Forelimb muscle (tissue), 1 donor: Measurements from ENCODE around the gene NKD1. TPM values are rescaled to one million over a fixed set of nuclear protein-coding genes. Genes with fewer than 3 reads are reported as not detected.
A peak's percentile ranks its signal among the peaks of the same experiment; 100 is the strongest.

Experiments used
- DNase-seq: peaks from one replicate; pipeline ENCODE4 v3.0.0-alpha.2; 2013; ENCODE audit warnings: low read depth
- polyA plus RNA-seq: library from polyadenylated mRNA; unstranded; fragments of 120-200 nt; gene quantifications from one replicate; pipeline ENCODE4 v1.2.1, GENCODE V29; 2013; ENCODE audit not compliant: insufficient read length

The NKD1 gene
- polyA plus RNA-seq, 1 donor, result 9.0 TPM

- peak; percentile 79 for DNase-seq
Observed at GRCh38 chr16:50613281-50613963, 65.2 kb downstream of the NKD1 start.

GRCh38 chr16:50613964-50614474, 65.8 kb downstream of the NKD1 start:
- DNase-seq, result no peak

- DNase-seq, result no peak
Observed at GRCh38 chr16:50614955-50615724, 66.9 kb downstream of the NKD1 start.

DNA sequence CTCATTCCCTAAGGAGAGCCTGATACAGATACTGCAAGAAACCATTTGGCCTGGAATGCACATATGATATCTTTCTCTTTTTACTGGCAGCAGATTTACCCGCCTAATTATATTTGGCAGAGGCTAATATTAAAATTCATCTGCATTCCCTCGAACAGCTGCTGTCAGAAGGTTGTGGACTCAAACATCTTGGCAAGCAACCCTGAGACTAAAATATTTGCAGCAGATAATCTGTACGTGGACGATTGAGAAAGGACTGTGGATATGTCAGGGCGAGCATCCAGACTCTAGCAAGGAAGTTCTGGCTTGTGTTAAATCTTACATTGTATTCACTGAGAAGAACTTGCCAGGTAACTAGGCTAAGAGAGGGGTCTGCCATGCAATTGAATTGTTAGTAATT, 67.7 kb downstream of the NKD1 start:
- no peak for DNase-seq

GRCh38 chr16:50616386-50616785, 68.2 kb downstream of the NKD1 start:
- DNase-seq, result no peak

DNA sequence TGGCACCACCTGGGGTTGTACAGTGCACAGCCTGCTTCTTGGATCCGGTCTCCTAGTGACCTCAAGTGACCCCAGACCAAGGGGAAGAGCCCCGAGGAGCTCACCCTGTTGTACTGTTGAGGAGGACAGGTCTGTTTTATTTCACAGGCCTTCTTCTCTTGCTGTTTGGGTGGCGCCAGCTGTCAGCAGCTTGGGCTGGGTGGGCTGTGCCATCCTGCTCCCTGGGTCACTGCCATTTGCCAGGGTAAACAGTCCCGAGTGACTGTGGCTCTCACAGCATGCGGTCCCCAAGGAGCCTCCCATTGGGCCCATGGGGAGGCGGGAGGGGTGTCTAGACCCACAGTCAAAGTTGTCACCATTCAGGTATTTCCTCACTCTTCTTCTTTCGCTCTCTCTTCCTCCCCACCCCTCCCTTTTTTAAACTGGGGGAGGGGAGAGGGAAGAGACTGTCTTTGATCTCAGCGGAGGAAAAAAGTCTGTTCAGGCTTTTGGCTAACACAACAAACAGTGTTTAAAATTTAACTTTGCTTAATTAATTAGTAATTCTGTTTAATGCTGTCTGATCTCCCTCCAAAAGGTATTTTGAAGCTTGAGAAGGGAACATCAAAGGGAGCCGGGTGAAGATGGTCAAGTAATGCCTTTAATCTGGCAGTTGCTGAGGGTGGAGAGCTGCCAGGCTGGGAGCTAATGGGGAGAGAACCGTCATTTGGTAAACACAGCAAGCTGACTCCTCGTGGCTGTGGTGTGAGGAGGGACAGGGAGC, 68.9 kb downstream of the NKD1 start:
- DNase-seq, result no peak

GRCh38 chr16:50617646-50618184, 69.5 kb downstream of the NKD1 start:
- no peak for DNase-seq

GRCh38 chr16:50618238-50618918, 70.2 kb downstream of the NKD1 start:
- DNase-seq, result no peak

DNA sequence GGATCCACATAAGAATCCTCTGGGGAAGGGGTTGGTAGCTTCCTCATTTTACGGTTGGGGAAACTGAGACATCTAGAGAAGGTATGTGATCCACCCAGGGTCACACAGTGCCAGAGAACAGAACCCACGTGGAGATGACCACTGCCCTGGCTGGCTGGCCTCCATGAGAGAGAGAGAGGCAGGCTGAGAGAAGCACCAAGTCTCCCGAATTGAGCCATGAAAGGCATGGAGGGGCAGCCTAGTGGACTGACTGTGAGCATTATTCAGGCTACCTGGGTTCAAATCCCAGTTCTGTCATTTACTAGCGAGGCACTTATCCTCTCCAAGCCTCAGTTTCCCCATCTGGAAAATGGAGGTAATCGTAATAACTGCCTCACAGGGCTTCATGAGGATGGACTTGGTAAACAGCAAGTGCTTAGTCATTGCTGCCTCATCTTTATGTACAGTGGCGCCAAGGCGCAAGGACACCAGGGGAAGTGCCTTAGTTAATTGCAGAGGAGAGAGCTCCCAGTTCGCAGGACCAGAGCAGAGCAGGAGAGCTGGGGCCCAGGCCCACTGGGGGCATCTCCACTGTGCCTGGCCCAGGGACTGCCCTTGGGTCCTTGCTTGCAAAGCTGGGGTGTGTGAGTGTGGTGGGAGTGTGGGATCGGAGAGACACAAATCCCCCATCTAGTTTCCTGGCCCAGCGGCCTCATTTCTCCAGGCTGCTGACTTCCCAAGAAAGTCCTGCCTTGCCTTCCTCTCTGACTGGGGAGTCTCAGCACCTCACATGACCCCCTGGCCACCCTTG, 71.7 kb downstream of the NKD1 start:
- DNase-seq, result no peak

- no peak for DNase-seq
Observed at GRCh38 chr16:50620646-50621451, 72.7 kb downstream of the NKD1 start.

- no peak for DNase-seq
Observed at GRCh38 chr16:50621452-50621792, 73.2 kb downstream of the NKD1 start.

DNA sequence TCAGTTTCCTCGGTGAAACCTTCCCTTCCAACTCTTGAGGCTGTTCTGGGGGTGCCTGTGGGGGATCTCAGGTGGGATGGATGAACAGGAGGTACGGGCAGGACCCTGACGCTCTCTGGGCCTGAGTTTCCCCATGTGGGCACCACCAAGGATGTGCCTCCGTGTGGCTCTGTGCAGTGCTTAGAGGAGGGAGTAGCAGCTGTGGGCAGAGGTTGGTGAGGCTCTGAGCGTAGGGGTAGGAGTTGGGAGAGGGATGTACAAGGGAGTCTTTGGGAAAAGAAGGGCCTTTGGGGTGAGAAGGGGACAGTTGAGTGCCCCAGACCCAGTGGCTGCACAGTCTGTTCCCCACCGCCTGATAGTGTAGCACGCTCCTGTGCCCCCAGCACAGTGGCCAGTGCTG, 73.8 kb downstream of the NKD1 start:
- DNase-seq, result no peak

GRCh38 chr16:50622643-50623369, 74.6 kb downstream of the NKD1 start:
- no peak for DNase-seq

- DNase-seq, result no peak
Observed at GRCh38 chr16:50624449-50624970, 76.3 kb downstream of the NKD1 start.

DNA sequence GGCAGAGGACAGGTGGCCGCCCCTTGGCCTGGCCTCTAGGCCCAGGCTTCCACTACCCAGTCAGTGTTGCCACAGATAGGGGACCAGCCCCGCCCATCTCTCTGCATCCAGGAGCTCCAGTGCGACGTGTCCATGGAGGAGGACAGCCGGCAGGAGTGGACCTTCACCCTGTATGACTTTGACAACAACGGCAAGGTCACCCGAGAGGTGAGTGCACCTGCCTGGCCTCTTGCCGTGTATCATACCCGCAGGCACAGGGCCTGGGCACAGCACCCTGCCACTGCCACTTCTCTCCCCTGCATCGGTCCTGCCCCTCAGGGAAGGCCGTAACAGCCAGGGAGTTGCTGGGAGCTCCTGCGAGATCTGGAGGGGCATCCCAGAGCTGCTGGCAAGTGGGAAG, 77.2 kb downstream of the NKD1 start:
- DNase-seq, result no peak

GRCh38 chr16:50626868-50627267, 78.7 kb downstream of the NKD1 start:
- DNase-seq, result no peak

- DNase-seq, result no peak
Observed at GRCh38 chr16:50627419-50627818, 79.2 kb downstream of the NKD1 start.

- DNase-seq, result no peak
Observed at GRCh38 chr16:50628156-50628802, 80.1 kb downstream of the NKD1 start.

- no peak for DNase-seq
Observed at GRCh38 chr16:50629334-50629733, 81.1 kb downstream of the NKD1 start.
